HCT116 (cell line): ENCODE data around the gene TWNK. TPM values are rescaled to one million over a fixed set of nuclear protein-coding genes. Genes with fewer than 3 reads are reported as not detected.
A peak's percentile ranks its signal among the peaks of the same experiment; 100 is the strongest.

Source experiments
- ATAC-seq: fragments of 200-7000 bp; cut with Tn5 transposase; 2 replicates; pipeline ENCODE4 v1.9.1; 2020; ENCODE audit warnings: mild to moderate bottlenecking, moderate library complexity
- BruUV-seq: library from RNA; stranded (reverse); fragments of 400-500 nt; replicated peaks from 2 replicates; lab custom pipeline; 2021; lab: Mats Ljungman, UMichigan
- CTCF ChIA-PET: fragments of 300-600 bp; sonication (Branson Sonifier 250); formaldehyde crosslinking; loops from one replicate; lab custom pipeline; 2021; ENCODE audit warnings: antibody characterized with exemption; lab: Charles Lee
- POLR2A ChIA-PET: fragments of 300-600, 350-600 bp; sonication (Branson Sonifier 250); formaldehyde crosslinking; loops from one replicate; lab custom pipeline; 2021; ENCODE audit warnings: antibody characterized with exemption; lab: Charles Lee
- RAD21 ChIA-PET, 2 experiments: fragments of 300-600 bp; sonication (Branson Sonifier 250); formaldehyde crosslinking; loops; one replicate each; lab custom pipeline; 2023; ENCODE audit warnings: low total read pairs in 2 of 2; ENCODE audit not compliant: uncharacterized antibody in 2 of 2, unreplicated experiment in 2 of 2, low non-redundant PET in 1 of 2; lab: Charles Lee
- DNase-seq: peaks from one replicate; pipeline ENCODE4 v3.0.0-alpha.2; 2010; ENCODE audit warnings: low read depth, low spot score
- H2AFZ ChIP-seq: fragments of 200-600 bp; shearing (Covaris generic), sonication (generic); 2 replicates; pipeline ENCODE4 v1.6.1; 2017; ENCODE audit warnings: low read depth, mixed run types, mixed read lengths, antibody characterized with exemption, low read length; ENCODE audit not compliant: poor library complexity, severe bottlenecking
- H3K27ac ChIP-seq: 2 replicates; pipeline ENCODE4 v1.5.1; 2012; ENCODE audit warnings: low read depth, low read length
- H3K27me3 ChIP-seq: fragments of 200-600 bp; sonication (generic); 2 replicates; pipeline ENCODE4 v1.6.1; 2016; ENCODE audit warnings: mixed run types, low read length, mixed read lengths; ENCODE audit not compliant: insufficient read depth
- H3K36me3 ChIP-seq, 2 experiments: fragments of 200-500 bp in 1 of 2; fragments of 200-600 bp in 1 of 2; sonication (Bioruptor generic) in 1 of 2; sonication (generic) in 1 of 2; 2 replicates each; pipeline versions ENCODE4 v1.5.1 to v1.6.1; 2014 to 2016; ENCODE audit warnings: low read length in 2 of 2, inconsistent platforms in 1 of 2, mixed read lengths in 1 of 2, mixed run types in 1 of 2; ENCODE audit not compliant: insufficient read depth in 2 of 2, control insufficient read depth in 1 of 2
- H3K4me1 ChIP-seq, 2 experiments: fragments of 200-600 bp in 1 of 2; sonication (generic) in 1 of 2; 2 replicates each; pipeline versions ENCODE4 v1.5.1 to v1.6.1; 2012 to 2017; ENCODE audit warnings: low read length in 2 of 2, inconsistent platforms in 1 of 2, mild to moderate bottlenecking in 1 of 2, mixed read lengths in 1 of 2, mixed run types in 1 of 2, moderate library complexity in 1 of 2; ENCODE audit not compliant: insufficient read depth in 2 of 2, control insufficient read depth in 1 of 2
- H3K4me2 ChIP-seq: fragments of 200-600 bp; sonication (generic); 2 replicates; pipeline ENCODE4 v1.6.1; 2017; ENCODE audit warnings: mixed run types, low read length, mixed read lengths
- H3K4me3 ChIP-seq, 2 experiments: fragments of 200-600 bp in 1 of 2; sonication (generic) in 1 of 2; replicated peaks in 1 of 2; 2 replicates each; pipeline ENCODE4 v1.5.1; 2011 to 2016; ENCODE audit warnings: low read length in 2 of 2, control low read depth in 1 of 2, low read depth in 1 of 2, mild to moderate bottlenecking in 1 of 2, mixed read lengths in 1 of 2, mixed run types in 1 of 2
- H3K79me2 ChIP-seq: fragments of 200-600 bp; sonication (generic); 2 replicates; pipeline ENCODE4 v1.6.1; 2017; ENCODE audit warnings: mild to moderate bottlenecking, mixed run types, low read length, moderate library complexity, mixed read lengths; ENCODE audit not compliant: insufficient read depth
- H3K9ac ChIP-seq: fragments of 200-600 bp; sonication (generic); 2 replicates; pipeline ENCODE4 v1.6.1; 2016; ENCODE audit warnings: low read length, mixed read lengths
- H3K9me2 ChIP-seq: fragments of 200-600 bp; sonication (generic), shearing (Covaris generic); 2 replicates; pipeline ENCODE4 v1.6.1; 2017; ENCODE audit warnings: mixed run types, mild to moderate bottlenecking, moderate library complexity; ENCODE audit not compliant: insufficient read depth
- H3K9me3 ChIP-seq, 2 experiments: fragments of 200-500 bp in 1 of 2; fragments of 200-600 bp in 1 of 2; sonication (Bioruptor generic) in 1 of 2; sonication (generic) in 1 of 2; 2 replicates each; pipeline ENCODE4 v1.6.1; 2014 to 2017; ENCODE audit warnings: low read length in 2 of 2, mixed read lengths in 2 of 2, inconsistent platforms in 1 of 2, low read depth in 1 of 2, mild to moderate bottlenecking in 1 of 2, mixed run types in 1 of 2, moderate library complexity in 1 of 2; ENCODE audit not compliant: control insufficient read depth in 1 of 2, insufficient read depth in 1 of 2
- H4K20me1 ChIP-seq: fragments of 200-600 bp; sonication (generic), shearing (Covaris generic); 2 replicates; pipeline ENCODE4 v1.6.1; 2017; ENCODE audit warnings: mixed run types, mild to moderate bottlenecking, moderate library complexity; ENCODE audit not compliant: insufficient read depth
- CBX3 ChIP-seq: IDR thresholded peaks from 2 replicates; pipeline ENCODE4 v1.6.1; 2012; ENCODE audit warnings: low read depth
- CTCF ChIP-seq, 3 experiments: fragments of 200-600 bp in 1 of 3; sonication (generic) in 1 of 3; IDR thresholded peaks in 2 of 3; conservative IDR thresholded peaks in 1 of 3; 2 replicates each; pipeline ENCODE4 v1.5.1; 2012 to 2017; ENCODE audit warnings: low read depth in 2 of 3, low read length in 2 of 3, antibody characterized with exemption in 1 of 3, borderline replicate concordance in 1 of 3, control low read depth in 1 of 3, mild to moderate bottlenecking in 1 of 3, mixed read lengths in 1 of 3, mixed run types in 1 of 3, moderate library complexity in 1 of 3; ENCODE audit not compliant: insufficient read depth in 1 of 3
- EZH2phosphoT487 ChIP-seq: fragments of 200-600 bp; IDR thresholded peaks from 2 replicates; pipeline ENCODE4 v1.6.1; 2018; ENCODE audit warnings: antibody characterized with exemption, borderline replicate concordance
- FOSL1 ChIP-seq: IDR thresholded peaks from 2 replicates; pipeline ENCODE4 v1.6.1; 2012; ENCODE audit warnings: low read depth
- MAX ChIP-seq: IDR thresholded peaks from 2 replicates; pipeline ENCODE4 v1.6.1; 2012
- POLR2A ChIP-seq: IDR thresholded peaks from 2 replicates; pipeline ENCODE4 v1.7.0; 2011; ENCODE audit warnings: borderline replicate concordance; ENCODE audit not compliant: insufficient read depth, insufficient read length; ENCODE audit errors: extremely low read depth
- POLR2AphosphoS5 ChIP-seq: IDR thresholded peaks from 2 replicates; pipeline ENCODE4 v1.6.1; 2011; ENCODE audit warnings: mild to moderate bottlenecking, low read depth, low read length, moderate library complexity
- REST ChIP-seq: IDR thresholded peaks from 2 replicates; pipeline ENCODE4 v1.6.1; 2012; ENCODE audit warnings: low read depth
- SRF ChIP-seq: IDR thresholded peaks from 2 replicates; pipeline ENCODE4 v1.6.1; 2012; ENCODE audit warnings: low read depth
- ZNF274 ChIP-seq: fragments of 200-500 bp; sonication (Bioruptor generic); IDR thresholded peaks from 2 replicates; pipeline ENCODE4 v1.6.1; 2014; ENCODE audit warnings: mild to moderate bottlenecking, low read depth, low read length, inconsistent platforms
- intact Hi-C: fragments of 100-400 bp; cut with micrococcal nuclease; formaldehyde crosslinking; loops from 2 replicates; pipeline ENCODE4 v1.10.0; 2022
- total RNA-seq: library from RNA; stranded (reverse); gene quantifications from one replicate; pipeline ENCODE4 v1.2.1, GENCODE V29; 2021; ENCODE audit not compliant: unreplicated experiment

Gene TWNK
- total RNA-seq, 1 experiment from 2014 or later, result 42.1 TPM

- H3K27ac ChIP-seq, result peak overlapping the region; percentile 87
- peak overlapping the region; percentile 96 for H3K4me2 ChIP-seq
- peaks cover 21 to 39% of the 10 kb centered on the region in 2 experiments for H3K4me1 ChIP-seq
- H4K20me1 ChIP-seq, result no peaks in the 10 kb centered on the region
- peak overlapping the region; percentile 94 for H3K9ac ChIP-seq
- DNase-seq (no peak), ATAC-seq (no peak)
- ChIA-PET RAD21 (no interaction called here), POLR2A (no interaction called here), CTCF (interaction anchor here (0.6 to 8.3 kb wide), 4 partner anchors 8 to 54 kb away, joined by 3 to 118 read pairs (median 3); no protein-coding TSS in a partner anchor)
- H3K9me3 ChIP-seq, result no peaks in the 10 kb centered on the region
- peaks cover 11 to 12% of the 10 kb centered on the region in 2 experiments; a peak in 3 of 4 replicates for H3K36me3 ChIP-seq
- no peaks in the 10 kb centered on the region for H3K9me2 ChIP-seq
- peak overlapping the region; percentile 88 to 92 for H3K4me3 ChIP-seq
- peaks cover 48% of the 10 kb centered on the region for H3K79me2 ChIP-seq
- H3K27me3 ChIP-seq, result no peaks in the 10 kb centered on the region
- TF ChIP-seq SRF (no peak), ZNF274 (no peak), CBX3 (no peak), CTCF (IDR thresholded peaks at IDR 0.05 in 2 of 3, conservative IDR thresholded peaks at IDR 0.05 in 1 of 3; ENCODE audit: borderline replicate concordance in 1 of 3, insufficient read depth in 1 of 3, low read depth in 2 of 3, low read length in 2 of 3) (no peak), EZH2phosphoT487 (no peak), POLR2A (no peak), MAX (no peak), FOSL1 (no peak), REST (no peak), POLR2AphosphoS5 (no peak; the same call in 1 of the 2 replicates)
- intact Hi-C loops, result no loop called here
- BruUV-seq, result no TSS peak
- no peak overlapping the region for H2AFZ ChIP-seq
These were observed 13.7 kb downstream of the TWNK start for GRCh38 chr10:101000915-101001658.
